Tibial nerve (tissue), 4 donors: Measurements from ENCODE around the gene XKRX. TPM values are rescaled to one million over a fixed set of nuclear protein-coding genes. Genes with fewer than 3 reads are reported as not detected.

Source experiments
- DNase-seq, 2 donors: peaks; one replicate each; pipeline ENCODE4 v3.0.0-alpha.2; 2019; ENCODE audit warnings: low spot score in 2 of 2
- H3K27ac ChIP-seq, 4 donors: fragments of 200-600 bp; sonication (generic) in 3 of 4; one replicate each; pipeline ENCODE4 v1.5.1; 2017 to 2019; ENCODE audit warnings: mild to moderate bottlenecking in 1 of 4
- H3K27me3 ChIP-seq, 2 donors: fragments of 200-600 bp; sonication (generic) in 1 of 2; one replicate each; pipeline versions ENCODE4 v1.5.1 to v1.6.0; 2017 to 2019
- H3K36me3 ChIP-seq, 3 donors: fragments of 200-600 bp; sonication (generic); one replicate each; pipeline ENCODE4 v1.5.1; 2018 to 2019
- H3K4me1 ChIP-seq, 4 donors: fragments of 200-600 bp; sonication (generic) in 3 of 4; one replicate each; pipeline ENCODE4 v1.5.1; 2017 to 2019
- H3K4me3 ChIP-seq, 4 donors: fragments of 200-600 bp; sonication (generic) in 3 of 4; one replicate each; pipeline ENCODE4 v1.5.1; 2017 to 2019; ENCODE audit warnings: mild to moderate bottlenecking in 1 of 4, moderate library complexity in 1 of 4
- H3K9me3 ChIP-seq, 4 donors: fragments of 200-600 bp; sonication (generic) in 3 of 4; one replicate each; pipeline ENCODE4 v1.5.1; 2017 to 2019
- CTCF ChIP-seq, 5 experiments: fragments of 200-600 bp in 3 of 5; fragments of 450-650 bp in 2 of 5; sonication (generic) in 3 of 5; IDR thresholded peaks; one replicate each; pipeline ENCODE4 v1.5.1; 2016 to 2019; ENCODE audit warnings: antibody characterized with exemption in 5 of 5, mild to moderate bottlenecking in 3 of 5, moderate library complexity in 2 of 5
- EP300 ChIP-seq, 2 donors: sonication (generic); formaldehyde crosslinking; IDR thresholded peaks; one replicate each; pipeline ENCODE4 v1.6.1; 2017; ENCODE audit warnings: antibody characterized with exemption in 2 of 2, mild to moderate bottlenecking in 1 of 2
- POLR2A ChIP-seq, 2 donors: fragments of 450-650 bp; IDR thresholded peaks; one replicate each; pipeline ENCODE4 v1.6.1; 2017; ENCODE audit warnings: antibody characterized with exemption in 2 of 2, mild to moderate bottlenecking in 2 of 2, moderate library complexity in 2 of 2
- WGBS, 2 donors: methylation state at CpG; one replicate each; pipeline ENCODE4 v1.1.5; 2018; 5-methylcytosine and 5-hydroxymethylcytosine counted together
- total RNA-seq, 4 donors: library from RNA; depleted of rRNA; stranded (reverse); fragments of >200 nt; gene quantifications; one replicate each; pipeline ENCODE4 v1.1.0, GENCODE V29; 2016

Gene XKRX
- total RNA-seq, 4 donors from 2014 or later: 0.30 to 0.84 (median 0.66) TPM; not detected in 1

- Histone ChIP-seq H3K4me1 (no peaks in the 10 kb centered on the region), H3K27ac (no peak overlapping the region), H3K27me3 (peaks cover 0 to 8% of the 10 kb centered on the region in 2 donors), H3K36me3 (no peaks in the 10 kb centered on the region), H3K4me3 (no peak overlapping the region), H3K9me3 (no peaks in the 10 kb centered on the region)
- no peak for TF ChIP-seq POLR2A (IDR thresholded peaks at IDR 0.05)
- TF ChIP-seq CTCF (IDR thresholded peaks at IDR 0.05): no peak
- no peak for TF ChIP-seq EP300 (IDR thresholded peaks at IDR 0.05)
- no peak for DNase-seq
- WGBS, 2 donors: 27 to 30% methylated on average over 2 of the region's 2 CpGs
These were observed 17.7 kb upstream of the XKRX start for GRCh38 chrX:100946299-100946927.

- H3K27me3 ChIP-seq: peaks cover 0 to 8% of the 10 kb centered on the region in 2 donors
- no peak overlapping the region for H3K4me3 ChIP-seq
- TF ChIP-seq POLR2A (IDR thresholded peaks at IDR 0.05) (no peak), CTCF (IDR thresholded peaks at IDR 0.05) (no peak), EP300 (IDR thresholded peaks at IDR 0.05) (no peak)
- DNase-seq: no peak
- no peaks in the 10 kb centered on the region for H3K36me3 ChIP-seq
- no peak overlapping the region for H3K27ac ChIP-seq
- H3K9me3 ChIP-seq: no peaks in the 10 kb centered on the region
- no peaks in the 10 kb centered on the region for H3K4me1 ChIP-seq
- WGBS, 2 donors: 82 to 85% methylated on average over 3 of the region's 3 CpGs
These were observed 15.9 kb upstream of the XKRX start for GRCh38 chrX:100944601-100945000.

- DNase-seq: no peak
- H3K9me3 ChIP-seq: no peaks in the 10 kb centered on the region
- no peak for TF ChIP-seq EP300 (IDR thresholded peaks at IDR 0.05)
- no peak for TF ChIP-seq POLR2A (IDR thresholded peaks at IDR 0.05)
- TF ChIP-seq CTCF (IDR thresholded peaks at IDR 0.05): no peak
- no peak overlapping the region for H3K4me3 ChIP-seq
- no peak overlapping the region for H3K27ac ChIP-seq
- H3K36me3 ChIP-seq: no peaks in the 10 kb centered on the region
- WGBS, 2 donors: 66 to 69% methylated on average over 4 of the region's 4 CpGs
- H3K4me1 ChIP-seq: no peaks in the 10 kb centered on the region
- H3K27me3 ChIP-seq: no peaks in the 10 kb centered on the region
These were observed 10.6 kb upstream of the XKRX start for GRCh38 chrX:100939333-100939732.

GRCh38 chrX:100935767-100936166, 7.0 kb upstream of the XKRX start:
- Histone ChIP-seq H3K4me3 (no peak overlapping the region), H3K27ac (no peak overlapping the region), H3K9me3 (no peaks in the 10 kb centered on the region), H3K36me3 (no peaks in the 10 kb centered on the region), H3K4me1 (no peaks in the 10 kb centered on the region), H3K27me3 (peaks cover 0 to 3% of the 10 kb centered on the region in 2 donors)
- no peak for TF ChIP-seq POLR2A (IDR thresholded peaks at IDR 0.05)
- no peak for TF ChIP-seq EP300 (IDR thresholded peaks at IDR 0.05)
- no peak for TF ChIP-seq CTCF (IDR thresholded peaks at IDR 0.05)
- WGBS, 2 donors: 79 to 82% methylated on average over 1 to 2 of the region's 2 CpGs
- no peak for DNase-seq

- DNase-seq: no peak
- Histone ChIP-seq H3K36me3 (no peaks in the 10 kb centered on the region), H3K4me1 (peaks cover 0 to 13% (median 0%) of the 10 kb centered on the region in 4 donors), H3K27ac (no peak overlapping the region), H3K27me3 (peaks cover 0 to 28% of the 10 kb centered on the region in 2 donors), H3K9me3 (no peaks in the 10 kb centered on the region), H3K4me3 (no peak overlapping the region)
- TF ChIP-seq CTCF (IDR thresholded peaks at IDR 0.05) (no peak), POLR2A (IDR thresholded peaks at IDR 0.05) (no peak), EP300 (IDR thresholded peaks at IDR 0.05) (no peak)
- WGBS, 2 donors: 77 to 79% methylated on average over 3 of the region's 3 CpGs
These were observed 3.2 kb upstream of the XKRX start for GRCh38 chrX:100931925-100932285.
